ENCODE measurements around the gene POP4. TPM values are rescaled to one million over a fixed set of nuclear protein-coding genes. Genes with fewer than 3 reads are reported as not detected.

POP4 gene
- total RNA-seq, 1 donor from 2014 or later: 60.6 TPM

- no peak overlapping the region for H3K9ac ChIP-seq (ENCODE audit: low read length)
- peaks cover 2% of the 10 kb centered on the region for H3K27me3 ChIP-seq (ENCODE audit: insufficient read depth, low read length)
- H3K79me2 ChIP-seq (ENCODE audit: insufficient read depth, low read length): no peaks in the 10 kb centered on the region
- no peak overlapping the region for H3K27ac Mint-ChIP-seq (ENCODE audit: unreplicated experiment)
- no peak overlapping the region for H3K27ac ChIP-seq (ENCODE audit: low read depth, low read length)
- TF ChIP-seq, protein P1, sequence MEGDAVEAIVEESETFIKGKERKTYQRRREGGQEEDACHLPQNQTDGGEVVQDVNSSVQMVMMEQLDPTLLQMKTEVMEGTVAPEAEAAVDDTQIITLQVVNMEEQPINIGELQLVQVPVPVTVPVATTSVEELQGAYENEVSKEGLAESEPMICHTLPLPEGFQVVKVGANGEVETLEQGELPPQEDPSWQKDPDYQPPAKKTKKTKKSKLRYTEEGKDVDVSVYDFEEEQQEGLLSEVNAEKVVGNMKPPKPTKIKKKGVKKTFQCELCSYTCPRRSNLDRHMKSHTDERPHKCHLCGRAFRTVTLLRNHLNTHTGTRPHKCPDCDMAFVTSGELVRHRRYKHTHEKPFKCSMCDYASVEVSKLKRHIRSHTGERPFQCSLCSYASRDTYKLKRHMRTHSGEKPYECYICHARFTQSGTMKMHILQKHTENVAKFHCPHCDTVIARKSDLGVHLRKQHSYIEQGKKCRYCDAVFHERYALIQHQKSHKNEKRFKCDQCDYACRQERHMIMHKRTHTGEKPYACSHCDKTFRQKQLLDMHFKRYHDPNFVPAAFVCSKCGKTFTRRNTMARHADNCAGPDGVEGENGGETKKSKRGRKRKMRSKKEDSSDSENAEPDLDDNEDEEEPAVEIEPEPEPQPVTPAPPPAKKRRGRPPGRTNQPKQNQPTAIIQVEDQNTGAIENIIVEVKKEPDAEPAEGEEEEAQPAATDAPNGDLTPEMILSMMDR (IDR thresholded peaks at IDR 0.05; ENCODE audit: insufficient read depth, low read depth, low read length): no peak
- TF ChIP-seq EZH2 (IDR thresholded peaks at IDR 0.05; ENCODE audit: insufficient read depth, low read length): no peak
- H3K36me3 ChIP-seq (ENCODE audit: insufficient read depth, low read length): no peaks in the 10 kb centered on the region
- peaks cover 15% of the 10 kb centered on the region for H3K4me1 Mint-ChIP-seq (ENCODE audit: low read depth, unreplicated experiment)
- H3K9me3 Mint-ChIP-seq (ENCODE audit: unreplicated experiment): peaks cover 1% of the 10 kb centered on the region
- DNase-seq (ENCODE audit: low read depth) (no peak), FAIRE-seq (no peak)
- H3K4me3 Mint-ChIP-seq (ENCODE audit: unreplicated experiment): no peak overlapping the region
- peaks cover 61% of the 10 kb centered on the region for H3K27me3 Mint-ChIP-seq (ENCODE audit: low read depth, unreplicated experiment)
- H3K4me3 ChIP-seq (ENCODE audit: insufficient read depth, low read depth, low read length): no peak overlapping the region
- H3K4me2 ChIP-seq (ENCODE audit: low read length): no peak overlapping the region
- H3K36me3 Mint-ChIP-seq (ENCODE audit: low read depth, unreplicated experiment): no peaks in the 10 kb centered on the region
- H2AFZ ChIP-seq (ENCODE audit: low read depth, low read length): no peak overlapping the region
- no peaks in the 10 kb centered on the region for H3K9me3 ChIP-seq (ENCODE audit: insufficient read depth, low read depth, low read length)
- H3K4me1 ChIP-seq (ENCODE audit: insufficient read depth, low read length): no peaks in the 10 kb centered on the region
- no peaks in the 10 kb centered on the region for H4K20me1 ChIP-seq (ENCODE audit: insufficient read depth, low read length)
These were observed 31.6 kb upstream of the POP4 start for GRCh38 chr19:29574510-29574909.

GRCh38 chr19:29576046-29576606, 30.0 kb upstream of the POP4 start:
- Histone ChIP-seq H3K4me2 (ENCODE audit: low read length) (no peak overlapping the region), H3K79me2 (ENCODE audit: insufficient read depth, low read length) (no peaks in the 10 kb centered on the region), H2AFZ (ENCODE audit: low read depth, low read length) (no peak overlapping the region), H3K9me3 (ENCODE audit: insufficient read depth, low read depth, low read length) (peaks cover 3% of the 10 kb centered on the region), H3K36me3 (ENCODE audit: insufficient read depth, low read length) (no peaks in the 10 kb centered on the region), H3K27ac (ENCODE audit: low read depth, low read length) (no peak overlapping the region), H4K20me1 (ENCODE audit: insufficient read depth, low read length) (no peaks in the 10 kb centered on the region), H3K4me1 (ENCODE audit: insufficient read depth, low read length) (no peaks in the 10 kb centered on the region), H3K27me3 (ENCODE audit: insufficient read depth, low read length) (peaks cover 2% of the 10 kb centered on the region), H3K4me3 (ENCODE audit: insufficient read depth, low read depth, low read length) (no peak overlapping the region), H3K9ac (ENCODE audit: low read length) (no peak overlapping the region)
- no peaks in the 10 kb centered on the region for H3K36me3 Mint-ChIP-seq (ENCODE audit: low read depth, unreplicated experiment)
- TF ChIP-seq, protein P1 (IDR thresholded peaks at IDR 0.05; ENCODE audit: insufficient read depth, low read depth, low read length): no peak
- no peak for TF ChIP-seq EZH2 (IDR thresholded peaks at IDR 0.05; ENCODE audit: insufficient read depth, low read length)
- FAIRE-seq: no peak
- peaks cover 15% of the 10 kb centered on the region for H3K4me1 Mint-ChIP-seq (ENCODE audit: low read depth, unreplicated experiment)
- H3K9me3 Mint-ChIP-seq (ENCODE audit: unreplicated experiment): peaks cover 1% of the 10 kb centered on the region
- no peak overlapping the region for H3K27ac Mint-ChIP-seq (ENCODE audit: unreplicated experiment)
- DNase-seq (ENCODE audit: low read depth): no peak
- H3K27me3 Mint-ChIP-seq (ENCODE audit: low read depth, unreplicated experiment): peaks cover 54% of the 10 kb centered on the region
- no peak overlapping the region for H3K4me3 Mint-ChIP-seq (ENCODE audit: unreplicated experiment)
